Osteocyte (in vitro differentiated cells): ENCODE measurements around the gene AKAP13. TPM values are rescaled to one million over a fixed set of nuclear protein-coding genes. Genes with fewer than 3 reads are reported as not detected.

Experiments
- DNase-seq: peaks from one replicate; pipeline ENCODE4 v3.0.0; 2021; ENCODE audit warnings: mixed read lengths; ENCODE audit not compliant: unreplicated experiment; ENCODE audit errors: extremely low spot score
- H3K27ac Mint-ChIP-seq: one replicate; pipeline ENCODE4 v1.8.0; 2021; ENCODE audit warnings: mild to moderate bottlenecking, mixed read lengths; ENCODE audit not compliant: unreplicated experiment
- H3K27me3 Mint-ChIP-seq: one replicate; pipeline ENCODE4 v1.8.0; 2021; ENCODE audit warnings: mixed read lengths; ENCODE audit not compliant: unreplicated experiment
- H3K36me3 Mint-ChIP-seq: one replicate; pipeline ENCODE4 v1.8.0; 2021; ENCODE audit warnings: mixed read lengths; ENCODE audit not compliant: unreplicated experiment
- H3K4me1 Mint-ChIP-seq: one replicate; pipeline ENCODE4 v1.8.0; 2021; ENCODE audit warnings: mixed read lengths; ENCODE audit not compliant: unreplicated experiment
- H3K4me3 Mint-ChIP-seq: one replicate; pipeline ENCODE4 v1.8.0; 2021; ENCODE audit warnings: mild to moderate bottlenecking, moderate library complexity, mixed read lengths; ENCODE audit not compliant: unreplicated experiment
- H3K9me3 Mint-ChIP-seq: one replicate; pipeline ENCODE4 v1.8.0; 2021; ENCODE audit warnings: mixed read lengths; ENCODE audit not compliant: unreplicated experiment
- CTCF ChIP-seq: fragments of 200-600 bp; sonication (generic); IDR thresholded peaks from 2 replicates; pipeline ENCODE4 v1.5.0; 2021; ENCODE audit warnings: antibody characterized with exemption, mild to moderate bottlenecking, moderate library complexity
- total RNA-seq: library from RNA; stranded (reverse); gene quantifications from 2 replicates; pipeline ENCODE4 v1.2.1, GENCODE V29; 2021

AKAP13 gene
- total RNA-seq, 1 donor from 2014 or later = 146 TPM

DNA sequence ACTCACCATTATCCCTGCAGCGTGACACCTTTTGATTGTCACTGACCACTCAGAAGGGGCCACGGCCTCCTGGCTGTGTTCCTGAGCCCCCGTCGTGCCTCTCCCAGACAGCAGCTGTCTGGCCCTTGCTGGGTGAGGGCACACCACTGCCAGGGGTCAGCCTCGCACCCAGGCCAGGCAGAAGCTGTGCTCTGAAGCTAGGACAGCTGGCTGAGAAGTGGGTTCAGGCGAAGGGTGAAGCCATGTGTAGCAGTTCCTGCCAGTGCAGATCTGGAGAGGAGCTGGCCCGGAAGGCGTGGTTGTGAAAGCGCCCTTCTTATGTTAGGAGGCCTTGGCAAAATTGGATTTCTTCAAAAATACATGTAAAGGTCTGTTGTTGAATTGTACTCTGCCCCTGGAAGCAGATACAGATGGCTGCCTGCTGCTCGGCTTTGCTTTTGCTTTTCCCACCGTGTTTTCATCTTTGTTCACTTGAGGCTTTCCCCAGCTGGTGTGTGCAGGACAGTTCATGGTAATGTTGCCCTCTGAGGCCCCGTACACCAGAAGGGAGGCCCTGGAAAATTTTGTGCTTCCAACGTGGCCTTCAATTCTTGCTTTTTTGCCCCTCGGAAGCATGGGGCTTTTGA lies 365.2 kb downstream of the AKAP13 start:
- H3K36me3 Mint-ChIP-seq = peaks cover 52% of the 10 kb centered on the region

DNA sequence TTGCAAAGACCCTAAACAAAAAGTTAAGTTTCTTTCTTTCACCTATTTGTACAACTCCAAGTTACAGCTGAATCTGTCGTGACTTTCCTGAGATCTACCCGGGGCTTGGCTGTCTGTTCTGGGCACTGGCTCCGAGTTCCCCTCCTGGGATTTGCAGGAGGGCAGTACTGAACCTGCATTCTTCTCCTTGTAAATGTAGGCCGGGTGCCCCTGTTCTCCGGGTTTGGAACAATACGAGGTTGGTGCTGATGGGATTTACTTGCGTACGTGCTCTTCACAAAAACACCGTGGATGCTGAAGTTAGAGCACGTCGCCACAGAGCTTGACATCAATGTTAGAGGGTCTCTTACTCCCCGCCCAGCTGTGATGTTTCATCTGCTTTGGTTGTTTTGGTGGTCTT lies 366.2 kb downstream of the AKAP13 start:
- Mint-ChIP-seq H3K36me3 (peaks cover 49% of the 10 kb centered on the region), H3K4me3 (no peak overlapping the region), H3K27ac (no peak overlapping the region), H3K4me1 (peaks cover 21% of the 10 kb centered on the region), H3K9me3 (no peaks in the 10 kb centered on the region), H3K27me3 (no peaks in the 10 kb centered on the region)
- peak; percentile 69 for DNase-seq
- no peak for TF ChIP-seq CTCF

More for the DNA sequence above, 365.2 kb downstream of the AKAP13 start:
- Mint-ChIP-seq H3K4me3 (no peak overlapping the region), H3K27ac (no peak overlapping the region), H3K4me1 (peaks cover 24% of the 10 kb centered on the region), H3K9me3 (no peaks in the 10 kb centered on the region), H3K27me3 (no peaks in the 10 kb centered on the region)
- DNase-seq = peak; percentile 48
- TF ChIP-seq CTCF = no peak

GRCh38 chr15:85748176-85748575 lies 367.8 kb downstream of the AKAP13 start:
- TF ChIP-seq CTCF = no peak
- H3K4me1 Mint-ChIP-seq = peaks cover 8% of the 10 kb centered on the region
- H3K4me3 Mint-ChIP-seq = no peak overlapping the region
- peaks cover 48% of the 10 kb centered on the region for H3K36me3 Mint-ChIP-seq
- peak; percentile 51 for DNase-seq
- no peaks in the 10 kb centered on the region for H3K9me3 Mint-ChIP-seq
- H3K27me3 Mint-ChIP-seq = no peaks in the 10 kb centered on the region
- no peak overlapping the region for H3K27ac Mint-ChIP-seq

GRCh38 chr15:85748729-85749128 lies 368.3 kb downstream of the AKAP13 start:
- H3K4me1 Mint-ChIP-seq = peaks cover 4% of the 10 kb centered on the region
- H3K9me3 Mint-ChIP-seq = no peaks in the 10 kb centered on the region
- TF ChIP-seq CTCF = no peak
- H3K27ac Mint-ChIP-seq = no peak overlapping the region
- H3K36me3 Mint-ChIP-seq = peaks cover 44% of the 10 kb centered on the region
- no peak for DNase-seq
- H3K4me3 Mint-ChIP-seq = no peak overlapping the region
- H3K27me3 Mint-ChIP-seq = no peaks in the 10 kb centered on the region

DNA sequence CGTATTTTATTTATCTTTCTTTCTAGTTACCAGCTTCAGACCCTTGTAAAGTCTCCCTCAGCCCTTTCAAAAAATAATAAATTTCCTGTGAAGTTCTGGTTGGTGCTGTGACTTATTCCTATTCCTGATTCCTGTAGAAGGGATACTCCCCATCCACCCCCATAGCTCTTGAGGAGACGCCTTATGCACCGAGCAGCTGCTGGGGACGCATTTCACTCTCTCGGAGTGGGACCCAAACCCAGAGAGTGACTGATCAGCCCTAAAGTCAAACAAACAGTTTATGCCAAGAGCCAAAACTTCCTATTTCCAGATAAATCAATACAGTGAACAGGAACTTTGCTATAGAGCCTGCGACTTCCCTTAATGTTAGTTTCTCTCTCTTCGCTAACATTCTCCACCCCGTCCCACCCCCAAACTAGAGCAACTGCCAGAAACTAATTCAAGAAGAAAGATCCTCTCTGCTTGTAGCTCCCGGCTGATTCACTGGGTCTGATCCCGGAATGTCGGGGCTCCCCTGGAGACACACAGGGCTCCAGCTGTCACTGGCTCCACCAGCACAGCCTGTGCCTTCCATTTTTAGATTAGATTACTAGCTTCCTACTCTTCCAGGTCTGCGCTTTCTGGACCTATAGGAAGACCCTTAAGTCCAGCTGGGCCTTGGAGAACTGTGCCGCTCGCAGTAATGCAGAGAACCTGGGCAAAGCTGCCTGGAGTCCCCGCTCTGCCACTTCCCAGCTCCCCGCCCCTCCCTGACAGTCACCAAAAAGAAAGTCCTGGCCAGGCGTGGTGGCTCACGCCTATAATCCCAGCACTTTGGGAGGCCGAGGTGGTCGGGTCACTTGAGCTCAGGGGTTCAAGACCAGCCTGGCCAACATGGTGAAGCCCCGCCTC lies 369.1 kb downstream of the AKAP13 start:
- Mint-ChIP-seq H3K36me3 (peaks cover 39% of the 10 kb centered on the region), H3K4me3 (no peak overlapping the region), H3K4me1 (peaks cover 4% of the 10 kb centered on the region), H3K27ac (no peak overlapping the region), H3K9me3 (no peaks in the 10 kb centered on the region), H3K27me3 (no peaks in the 10 kb centered on the region)
- DNase-seq = peak; percentile 64
- TF ChIP-seq CTCF = no peak
